ENCODE results near the gene PFN4.

DNA sequence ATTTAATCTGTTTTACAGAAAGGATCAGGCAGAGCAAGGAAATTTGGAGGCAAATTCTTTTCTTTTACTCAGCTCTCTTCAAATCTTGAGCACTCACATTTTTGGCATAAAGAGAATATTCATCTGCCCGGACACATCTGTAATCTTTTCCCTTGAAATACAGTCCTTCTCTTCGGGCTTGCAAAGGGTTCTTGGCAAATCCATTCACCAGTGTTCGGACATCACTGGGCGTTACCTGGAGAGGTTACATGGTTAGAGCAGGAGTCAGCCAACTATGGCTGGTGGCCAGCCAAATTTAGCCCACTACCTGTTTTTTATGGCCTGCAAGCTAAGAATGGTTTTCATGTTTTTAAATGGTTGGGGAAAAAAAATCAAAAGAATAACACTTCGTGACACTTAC lies 2.1 kb downstream of the PFN4 start:
- TF ChIP-seq, protein P1, sequence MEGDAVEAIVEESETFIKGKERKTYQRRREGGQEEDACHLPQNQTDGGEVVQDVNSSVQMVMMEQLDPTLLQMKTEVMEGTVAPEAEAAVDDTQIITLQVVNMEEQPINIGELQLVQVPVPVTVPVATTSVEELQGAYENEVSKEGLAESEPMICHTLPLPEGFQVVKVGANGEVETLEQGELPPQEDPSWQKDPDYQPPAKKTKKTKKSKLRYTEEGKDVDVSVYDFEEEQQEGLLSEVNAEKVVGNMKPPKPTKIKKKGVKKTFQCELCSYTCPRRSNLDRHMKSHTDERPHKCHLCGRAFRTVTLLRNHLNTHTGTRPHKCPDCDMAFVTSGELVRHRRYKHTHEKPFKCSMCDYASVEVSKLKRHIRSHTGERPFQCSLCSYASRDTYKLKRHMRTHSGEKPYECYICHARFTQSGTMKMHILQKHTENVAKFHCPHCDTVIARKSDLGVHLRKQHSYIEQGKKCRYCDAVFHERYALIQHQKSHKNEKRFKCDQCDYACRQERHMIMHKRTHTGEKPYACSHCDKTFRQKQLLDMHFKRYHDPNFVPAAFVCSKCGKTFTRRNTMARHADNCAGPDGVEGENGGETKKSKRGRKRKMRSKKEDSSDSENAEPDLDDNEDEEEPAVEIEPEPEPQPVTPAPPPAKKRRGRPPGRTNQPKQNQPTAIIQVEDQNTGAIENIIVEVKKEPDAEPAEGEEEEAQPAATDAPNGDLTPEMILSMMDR (IDR thresholded peaks at IDR 0.05; ENCODE audit: borderline replicate concordance, extremely low read depth, low read length, poor library complexity, severe bottlenecking) = no peak
- TF ChIP-seq EZH2 (IDR thresholded peaks at IDR 0.05; ENCODE audit: borderline replicate concordance, low read depth, low read length, severe bottlenecking) = no peak
